T47D (cell line): ENCODE results near the gene SPP2.

ENCODE experiments used
- DNase-seq, 2 experiments: peaks; one replicate each; pipeline versions ENCODE4 v3.0.0 to v3.0.0-alpha.2; 2011 to 2012; ENCODE audit warnings: low read depth in 1 of 2, low spot score in 1 of 2
- JUND ChIP-seq: IDR thresholded peaks from 2 replicates; pipeline ENCODE4 v1.6.1; 2012; ENCODE audit warnings: low read depth
- in situ Hi-C: cut with HindIII; loops from 2 replicates; pipeline ENCODE4 v1.10.0; 2016; ENCODE audit warnings: low sequenced_read_pairs, low pct_unique_long_range_greater_than_20kb

SPP2 gene

DNA sequence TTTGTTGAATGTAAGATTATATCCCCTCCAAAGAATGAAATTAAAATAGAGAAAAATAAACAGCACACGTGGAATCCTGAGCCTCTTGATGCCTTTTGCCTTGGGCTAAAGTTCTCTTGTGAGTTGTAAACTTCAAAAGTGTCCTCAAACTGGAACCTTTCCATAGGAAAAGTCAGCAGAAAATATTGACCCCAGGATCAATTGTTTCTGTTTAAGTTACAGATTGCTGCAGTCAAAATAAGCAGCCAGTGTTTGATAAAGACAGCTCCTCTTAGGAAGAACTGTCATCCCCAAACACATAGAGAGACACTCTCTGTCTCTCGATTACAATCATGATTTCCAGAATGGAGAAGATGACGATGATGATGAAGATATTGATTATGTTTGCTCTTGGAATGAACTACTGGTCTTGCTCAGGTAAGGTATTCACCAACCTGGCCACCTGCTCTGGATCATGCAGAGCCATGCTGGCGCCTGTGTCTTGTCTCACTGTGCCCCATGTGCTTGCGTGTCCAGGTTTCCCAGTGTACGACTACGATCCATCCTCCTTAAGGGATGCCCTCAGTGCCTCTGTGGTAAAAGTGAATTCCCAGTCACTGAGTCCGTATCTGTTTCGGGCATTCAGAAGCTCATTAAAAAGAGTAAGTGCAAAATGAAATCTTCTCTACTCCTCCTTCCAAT, at the start of gene SPP2:
TSS of gene SPP2 (plus strand) at position 248 of the 681 bp plus-strand sequence. CDS start at position 333, 85 bp downstream.
- TF ChIP-seq JUND: no peak
- in situ Hi-C loops: no loop called here

DNA sequence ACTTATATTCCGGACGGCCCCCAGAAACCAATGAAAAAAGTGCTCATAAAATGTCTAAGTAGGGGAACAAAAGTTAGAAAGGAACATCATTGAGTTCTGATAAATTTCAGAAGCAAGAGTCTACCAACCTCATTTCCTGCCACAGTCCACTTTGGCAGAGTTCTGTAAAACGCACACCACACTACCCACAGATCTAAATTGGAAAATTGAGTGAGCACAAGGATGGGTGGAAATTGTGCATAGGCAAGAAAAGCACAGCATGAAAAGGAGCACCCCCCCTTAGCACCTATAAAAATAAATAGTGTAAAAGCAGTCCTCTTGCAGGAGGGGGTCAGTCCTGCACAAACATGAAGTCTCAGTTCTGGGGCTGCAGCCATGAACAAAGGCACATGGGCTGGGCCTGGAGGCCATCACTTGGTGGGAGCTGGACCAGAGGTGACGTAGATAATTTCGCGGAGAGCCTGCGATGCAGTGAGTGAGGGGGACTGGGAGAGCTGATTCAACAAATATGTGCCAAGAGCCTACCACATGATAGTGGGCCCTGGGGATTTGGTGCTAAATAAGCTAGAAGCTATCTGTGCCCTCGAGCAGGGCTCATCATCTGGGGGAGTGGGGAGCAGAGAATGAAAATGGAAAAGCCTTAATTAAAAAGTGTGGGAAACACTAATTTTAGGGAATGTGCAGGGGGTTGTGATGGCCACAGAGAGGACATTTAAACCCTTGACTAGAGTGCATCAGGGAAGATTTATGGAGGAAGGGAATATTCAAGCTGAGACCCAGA, 48.9 kb upstream of the SPP2 start:
- no peak for TF ChIP-seq JUND
- DNase-seq: no peak
- in situ Hi-C loops: no loop called here

More for the DNA sequence above, at the start of gene SPP2:
- no peak for DNase-seq

DNA sequence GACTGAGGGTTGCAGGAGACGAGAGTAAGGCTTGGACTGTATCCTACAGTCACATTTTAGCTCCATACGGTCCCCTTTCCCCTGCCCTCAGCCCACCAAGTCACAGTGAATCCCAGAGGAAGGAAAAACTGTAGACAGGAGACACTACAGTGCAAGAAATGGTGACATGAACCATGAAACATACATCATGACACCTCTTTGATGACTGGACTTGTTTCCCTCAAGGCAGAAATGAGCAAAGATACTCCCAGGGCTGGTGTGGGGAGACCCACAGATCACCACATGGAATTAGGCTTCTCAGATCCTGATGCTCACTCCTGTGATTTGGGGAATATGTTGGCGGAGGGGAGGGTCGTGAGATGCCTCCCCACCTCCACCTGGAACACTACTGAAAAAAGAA, 48.2 kb upstream of the SPP2 start:
- no peak for TF ChIP-seq JUND
- in situ Hi-C loops: no loop called here
- DNase-seq: no peak

DNA sequence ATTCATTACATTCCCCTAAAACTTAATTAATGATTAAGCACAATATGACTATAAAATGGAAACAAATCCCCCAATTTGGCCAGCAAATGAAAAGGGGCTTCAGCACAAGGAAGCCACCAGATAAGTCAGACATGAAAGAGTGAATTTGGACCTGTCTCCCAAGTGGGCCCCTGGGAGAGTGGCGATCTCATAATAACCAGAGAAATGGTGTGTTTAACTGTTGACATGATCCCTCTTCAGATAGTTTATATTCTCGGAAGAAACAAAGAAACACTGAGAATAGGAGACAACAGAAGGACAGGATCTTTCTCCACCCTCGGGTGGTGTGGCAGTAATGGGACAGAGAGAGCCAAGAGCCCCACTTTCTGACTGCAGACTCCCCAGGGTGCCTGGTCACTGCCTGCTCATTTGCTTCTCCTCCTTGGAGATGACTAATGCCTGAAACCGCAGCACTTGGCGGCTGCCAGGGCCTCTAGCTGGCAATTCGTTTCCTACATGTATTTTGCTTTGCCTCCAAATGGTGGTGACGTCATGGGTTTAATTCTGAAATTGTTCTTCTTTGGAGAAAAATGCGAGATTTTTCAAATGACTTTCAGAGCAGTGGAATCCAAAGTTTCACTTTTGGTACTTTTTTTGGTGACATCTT, 46.4 kb upstream of the SPP2 start:
- no peak for TF ChIP-seq JUND
- peak in 1 of 2 experiments; percentile 8 for DNase-seq
- in situ Hi-C loops: no loop called here

DNA sequence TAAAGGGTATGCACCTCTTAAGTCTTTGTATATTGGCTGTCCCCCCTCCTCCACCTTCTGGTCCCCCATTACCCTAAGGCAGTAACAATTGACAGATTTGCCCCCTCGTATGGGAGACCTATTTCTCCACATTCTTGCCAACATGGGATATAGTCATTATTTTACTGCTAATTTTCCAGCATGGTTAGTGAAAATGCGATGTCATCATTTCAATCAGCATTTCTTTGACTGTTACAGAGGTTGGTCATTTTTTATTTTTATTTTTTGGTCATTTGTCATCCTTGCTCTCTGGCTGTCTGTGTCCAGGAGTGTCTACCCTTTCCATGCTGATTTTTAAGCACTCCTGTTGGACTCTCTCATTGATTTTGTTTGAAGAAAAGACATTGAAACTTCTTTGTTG, 45.4 kb upstream of the SPP2 start:
- no peak for TF ChIP-seq JUND
- DNase-seq: no peak
- in situ Hi-C loops: no loop called here

DNA sequence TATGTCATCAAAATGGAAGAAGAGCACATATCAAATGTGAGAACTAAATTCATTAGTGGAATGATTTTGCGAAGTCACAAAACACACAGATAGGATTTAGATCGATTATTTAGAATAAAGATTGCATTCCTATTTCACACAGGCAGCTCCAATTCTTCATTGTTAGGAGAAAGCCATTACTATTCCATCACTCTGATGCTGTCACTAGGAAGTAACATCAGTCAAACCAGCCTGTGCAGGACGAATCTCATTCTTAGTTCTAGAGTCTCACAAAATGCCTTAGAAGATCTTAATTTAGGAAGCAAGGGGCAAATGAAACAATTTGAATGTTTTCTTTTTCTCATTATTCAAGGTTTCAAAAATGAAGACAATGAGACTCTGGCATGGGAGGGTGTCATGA, 44.0 kb upstream of the SPP2 start:
- TF ChIP-seq JUND: no peak
- DNase-seq: no peak
- in situ Hi-C loops: no loop called here

- in situ Hi-C loops: no loop called here
- TF ChIP-seq JUND: no peak
Measured at GRCh38 chr2:234014427-234014826, 36.1 kb upstream of the SPP2 start.

DNA sequence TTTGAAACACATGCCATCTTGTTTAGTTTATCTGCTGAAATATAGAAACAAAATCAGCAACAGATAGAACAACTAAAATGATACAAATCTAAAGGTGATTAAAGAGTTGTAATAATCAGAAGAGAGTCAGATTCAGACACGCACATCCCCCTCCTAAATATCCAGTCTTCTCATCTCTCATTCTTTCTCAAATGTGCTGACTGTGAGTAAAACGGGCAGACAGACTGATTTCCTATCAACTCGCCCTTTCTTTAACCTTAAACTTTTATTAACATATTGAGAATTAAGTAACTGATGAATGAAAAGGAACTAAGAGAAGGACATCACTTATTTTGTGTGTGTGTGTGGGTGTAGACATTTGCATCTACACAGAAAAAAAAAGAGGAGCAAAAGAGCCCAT, 34.6 kb upstream of the SPP2 start:
- in situ Hi-C loops: no loop called here
- no peak for DNase-seq
- no peak for TF ChIP-seq JUND

More at GRCh38 chr2:234014427-234014826, 36.1 kb upstream of the SPP2 start:
- no peak for DNase-seq

- no peak for DNase-seq
- TF ChIP-seq JUND: no peak
- in situ Hi-C loops: no loop called here
Measured at GRCh38 chr2:234019896-234020295, 30.6 kb upstream of the SPP2 start.

DNA sequence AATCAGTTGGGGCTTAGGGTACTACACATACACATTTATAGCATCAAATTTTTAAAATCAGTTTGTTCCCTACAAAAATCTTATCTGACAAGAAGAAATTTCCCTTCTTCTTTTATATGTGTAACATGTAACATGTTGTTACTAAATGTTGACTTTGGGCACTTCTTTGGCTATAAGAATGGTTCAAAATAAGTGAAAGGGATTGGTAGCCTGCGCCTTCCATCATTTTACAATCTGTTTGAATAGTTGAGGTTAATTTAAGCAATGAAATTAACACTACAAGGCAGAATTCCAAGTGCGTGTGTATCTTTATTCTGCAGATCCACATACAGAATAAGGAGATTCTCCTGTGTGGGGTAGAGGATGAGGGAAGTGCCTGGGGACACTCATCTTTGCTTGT, 30.2 kb upstream of the SPP2 start:
- DNase-seq: no peak
- in situ Hi-C loops: no loop called here
- TF ChIP-seq JUND: no peak

DNA sequence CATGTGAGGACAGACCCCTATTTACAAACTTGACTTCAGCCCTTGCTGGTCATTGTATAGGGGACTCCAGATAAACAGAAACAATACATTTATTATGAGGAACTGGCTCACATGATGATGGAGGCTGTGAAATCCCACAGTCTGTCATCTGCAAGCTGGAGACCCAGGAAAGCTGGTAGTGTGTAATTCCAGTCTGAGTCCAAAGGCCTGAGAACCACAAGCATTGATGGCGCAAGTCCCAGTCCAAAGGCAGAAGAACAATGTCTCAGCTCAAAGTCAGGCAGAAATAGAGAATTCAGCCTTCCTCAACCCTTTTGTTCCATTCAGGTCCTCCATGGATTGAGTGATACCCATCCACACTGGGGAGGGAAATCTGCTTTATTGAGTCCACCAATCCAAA, 28.1 kb upstream of the SPP2 start:
- TF ChIP-seq JUND: no peak
- no peak for DNase-seq
- in situ Hi-C loops: no loop called here

- in situ Hi-C loops: no loop called here
- no peak for TF ChIP-seq JUND
- DNase-seq: no peak
Measured at GRCh38 chr2:234024304-234024703, 26.2 kb upstream of the SPP2 start.

- in situ Hi-C loops: no loop called here
- TF ChIP-seq JUND: no peak
- no peak for DNase-seq
Measured at GRCh38 chr2:234025466-234025865, 25.0 kb upstream of the SPP2 start.
